HL-60 (cell line): ENCODE data around the gene INSRR.

ENCODE experiments used
- DNase-seq, 2 experiments: peaks; one replicate each; pipeline ENCODE4 v3.0.0-alpha.2; 2010 to 2020; ENCODE audit warnings: low read depth in 1 of 2, low spot score in 1 of 2
- H3K27ac ChIP-seq: fragments of 250-450 bp; sonication (Bioruptor Pico); replicated peaks from 2 replicates; pipeline ENCODE4 v1.5.1; 2020; ENCODE audit warnings: mild to moderate bottlenecking, moderate library complexity
- H3K27me3 ChIP-seq: fragments of 250-450 bp; sonication (Bioruptor Pico); 2 replicates; pipeline ENCODE4 v1.5.1; 2021; ENCODE audit warnings: mild to moderate bottlenecking, moderate library complexity; ENCODE audit not compliant: insufficient read depth, poor library complexity, severe bottlenecking
- H3K4me3 ChIP-seq: replicated peaks from 2 replicates; pipeline ENCODE4 v1.5.1; 2011; ENCODE audit warnings: mild to moderate bottlenecking, control low read depth, low read length; ENCODE audit not compliant: insufficient read depth
- CTCF ChIP-seq: IDR thresholded peaks from one replicate; pipeline ENCODE4 v1.5.1; 2011; ENCODE audit warnings: low read length, control low read depth, inconsistent platforms; ENCODE audit not compliant: insufficient read depth
- GABPA ChIP-seq: IDR thresholded peaks from 2 replicates; pipeline ENCODE4 v1.6.1; 2012; ENCODE audit warnings: low read depth
- POLR2AphosphoS5 ChIP-seq: IDR thresholded peaks from 2 replicates; pipeline ENCODE4 v1.6.1; 2012; ENCODE audit warnings: low read depth
- REST ChIP-seq: IDR thresholded peaks from 2 replicates; pipeline ENCODE4 v1.6.1; 2012; ENCODE audit warnings: low read depth; ENCODE audit not compliant: insufficient replicate concordance
- SPI1 ChIP-seq: IDR thresholded peaks from 2 replicates; pipeline ENCODE4 v1.6.1; 2012; ENCODE audit warnings: low read depth, mild to moderate bottlenecking, borderline replicate concordance

INSRR gene

DNA sequence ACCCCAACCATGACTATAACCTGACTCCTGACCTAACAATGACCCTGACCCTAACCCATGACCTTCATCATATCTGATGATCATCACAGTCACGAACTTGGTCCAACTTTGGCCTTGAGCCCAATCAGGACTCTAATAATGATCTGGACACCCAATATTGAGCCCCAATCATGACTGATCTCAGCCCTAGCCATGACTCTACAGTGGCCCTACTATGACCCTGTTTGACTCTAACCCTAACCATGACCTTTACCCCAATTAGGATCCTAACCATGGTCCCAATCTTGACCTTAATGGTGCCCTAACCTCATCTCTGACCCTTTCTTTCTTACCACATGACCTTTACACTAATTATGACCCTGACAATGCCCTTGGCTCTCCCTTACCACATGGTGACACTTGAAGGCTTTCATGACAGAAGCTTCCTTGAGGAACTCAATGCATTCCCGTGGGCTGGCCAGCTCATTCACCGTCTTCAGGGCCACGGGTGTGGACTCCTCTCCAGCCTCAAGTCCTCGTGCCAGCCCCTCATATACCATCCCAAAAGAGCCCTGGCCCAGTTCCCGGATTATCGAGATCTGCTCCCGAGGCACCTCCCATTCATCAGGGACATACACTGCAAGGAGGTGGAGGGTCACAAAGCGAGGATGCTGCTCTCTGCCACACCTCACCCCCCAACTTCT is 16.2 kb downstream of the INSRR start:
- no peak for TF ChIP-seq POLR2AphosphoS5
- no peak for TF ChIP-seq GABPA
- no peak for TF ChIP-seq REST
- TF ChIP-seq SPI1, result no peak
- TF ChIP-seq CTCF, result no peak
- Histone ChIP-seq H3K4me3 (no peak overlapping the region), H3K27me3 (peaks cover 50% of the 10 kb centered on the region), H3K27ac (no peak overlapping the region)
- DNase-seq, result no peak

DNA sequence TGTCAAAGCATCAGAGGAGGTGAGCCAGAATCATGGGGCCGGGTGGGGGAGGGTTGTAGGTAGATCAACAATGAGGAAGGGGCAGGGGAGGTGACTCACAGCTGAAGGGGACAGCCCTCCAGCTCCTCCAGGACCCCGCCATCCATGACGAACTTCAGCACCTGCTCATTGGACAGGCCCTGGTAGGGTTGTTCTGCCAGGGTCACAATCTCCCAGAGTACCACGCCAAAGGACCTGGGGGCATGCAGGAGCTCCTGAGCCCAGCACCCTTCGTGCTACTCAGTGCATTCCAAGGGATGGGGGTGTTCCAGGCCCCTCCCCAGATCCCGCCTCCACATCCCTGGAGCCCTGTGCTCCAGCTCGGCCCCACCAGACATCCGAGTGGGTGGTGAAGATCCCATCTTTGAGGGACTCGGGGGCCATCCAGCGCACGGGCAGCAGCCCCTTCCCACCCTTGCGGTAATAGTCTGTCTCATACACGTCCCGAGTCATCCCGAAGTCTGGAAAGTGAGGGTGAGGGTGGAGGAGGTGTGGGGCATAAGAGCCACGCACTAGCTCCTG is 17.5 kb downstream of the INSRR start:
- DNase-seq, result no peak
- TF ChIP-seq CTCF (no peak), GABPA (no peak), REST (peak; percentile 83)
- Histone ChIP-seq H3K27ac (no peak overlapping the region), H3K4me3 (no peak overlapping the region), H3K27me3 (peaks cover 43% of the 10 kb centered on the region)

GRCh38 chr1:156840898-156841279 is 18.0 kb downstream of the INSRR start:
- no peak for TF ChIP-seq GABPA
- H3K4me3 ChIP-seq, result no peak overlapping the region
- H3K27ac ChIP-seq, result no peak overlapping the region
- no peak for DNase-seq
- peaks cover 40% of the 10 kb centered on the region for H3K27me3 ChIP-seq

- Histone ChIP-seq H3K27me3 (peaks cover 36% of the 10 kb centered on the region), H3K4me3 (no peak overlapping the region), H3K27ac (no peak overlapping the region)
- DNase-seq, result no peak
- no peak for TF ChIP-seq REST
- no peak for TF ChIP-seq SPI1
- no peak for TF ChIP-seq GABPA
- TF ChIP-seq CTCF, result no peak
- TF ChIP-seq POLR2AphosphoS5, result no peak
Observed at GRCh38 chr1:156840186-156840897, 18.6 kb downstream of the INSRR start.
